Neuronal stem cell (in vitro differentiated cells): ENCODE results near the gene IFI44L.

ENCODE experiments used
- DNase-seq: peaks from one replicate; pipeline ENCODE4 v3.0.0-alpha.2; 2013; ENCODE audit warnings: low spot score
- H2AFZ ChIP-seq: one replicate; pipeline ENCODE4 v1.6.1; 2013; ENCODE audit warnings: mild to moderate bottlenecking, low read length, inconsistent platforms
- H2AK5ac ChIP-seq: 2 replicates; pipeline ENCODE4 v1.6.1; 2013; ENCODE audit warnings: low read depth, mild to moderate bottlenecking, inconsistent platforms, low read length, moderate library complexity, mixed read lengths
- H2BK120ac ChIP-seq: 2 replicates; pipeline ENCODE4 v1.6.1; 2013; ENCODE audit warnings: low read depth, mild to moderate bottlenecking, inconsistent platforms, low read length, moderate library complexity, mixed read lengths
- H2BK12ac ChIP-seq: one replicate; pipeline ENCODE4 v1.6.1; 2013; ENCODE audit warnings: low read length, inconsistent platforms
- H2BK15ac ChIP-seq: 2 replicates; pipeline ENCODE4 v1.6.1; 2013; ENCODE audit warnings: mild to moderate bottlenecking, low read length, inconsistent platforms, mixed read lengths
- H2BK5ac ChIP-seq: one replicate; pipeline ENCODE4 v1.6.1; 2013; ENCODE audit warnings: inconsistent platforms, mild to moderate bottlenecking, low read length, moderate library complexity
- H3K14ac ChIP-seq: one replicate; pipeline ENCODE4 v1.6.1; 2013; ENCODE audit warnings: low read length, inconsistent platforms
- H3K18ac ChIP-seq: 2 replicates; pipeline ENCODE4 v1.6.1; 2013; ENCODE audit warnings: low read length, inconsistent platforms
- H3K23ac ChIP-seq: 2 replicates; pipeline ENCODE4 v1.6.1; 2013; ENCODE audit warnings: low read depth, mild to moderate bottlenecking, mixed read lengths, low read length, inconsistent platforms; ENCODE audit not compliant: poor library complexity
- H3K27ac ChIP-seq: replicated peaks from 3 replicates; pipeline ENCODE4 v1.5.1; 2013; ENCODE audit warnings: low read length, inconsistent platforms
- H3K27me3 ChIP-seq, 3 experiments: 2 replicates each; pipeline ENCODE4 v1.6.1; 2013; ENCODE audit warnings: low read length in 3 of 3, mild to moderate bottlenecking in 2 of 3, inconsistent platforms in 1 of 3, low read depth in 1 of 3, mixed read lengths in 1 of 3, moderate library complexity in 1 of 3; ENCODE audit not compliant: control insufficient read depth in 3 of 3, insufficient read depth in 3 of 3
- H3K36me3 ChIP-seq, 2 donors: replicated peaks in 1 of 2; 2 replicates each; pipeline ENCODE4 v1.6.1; 2013; ENCODE audit warnings: low read length in 2 of 2; ENCODE audit not compliant: control insufficient read depth in 2 of 2, insufficient read depth in 2 of 2
- H3K4ac ChIP-seq: 2 replicates; pipeline ENCODE4 v1.6.1; 2013; ENCODE audit warnings: inconsistent platforms, mild to moderate bottlenecking, low read length, moderate library complexity
- H3K4me1 ChIP-seq, 2 donors: 1 replicate in 1 of 2; 2 replicates in 1 of 2; pipeline ENCODE4 v1.6.1; 2013; ENCODE audit warnings: low read length in 2 of 2, low read depth in 1 of 2; ENCODE audit not compliant: control insufficient read depth in 2 of 2, insufficient read depth in 1 of 2
- H3K4me2 ChIP-seq: one replicate; pipeline ENCODE4 v1.6.1; 2013; ENCODE audit warnings: mild to moderate bottlenecking, low read length, inconsistent platforms; ENCODE audit not compliant: insufficient read depth, poor library complexity, severe bottlenecking
- H3K4me3 ChIP-seq, 2 donors: 2 replicates each; pipeline ENCODE4 v1.5.1; 2013; ENCODE audit warnings: low read length in 2 of 2, mild to moderate bottlenecking in 2 of 2, inconsistent platforms in 1 of 2, moderate library complexity in 1 of 2
- H3K79me1 ChIP-seq: one replicate; pipeline ENCODE4 v1.6.1; 2013; ENCODE audit warnings: low read depth, mild to moderate bottlenecking, inconsistent platforms, low read length, moderate library complexity
- H3K9ac ChIP-seq: one replicate; pipeline ENCODE4 v1.6.1; 2013; ENCODE audit warnings: mild to moderate bottlenecking, low read depth, low read length, inconsistent platforms; ENCODE audit not compliant: poor library complexity
- H3K9me3 ChIP-seq, 2 donors: replicated peaks in 1 of 2; 2 replicates each; pipeline versions ENCODE3 to v1.6.1; 2013; ENCODE audit warnings: low read length in 2 of 2, mild to moderate bottlenecking in 2 of 2, inconsistent platforms in 1 of 2, low read depth in 1 of 2, mixed read lengths in 1 of 2, moderate library complexity in 1 of 2; ENCODE audit not compliant: control insufficient read depth in 2 of 2, insufficient read depth in 1 of 2
- H4K8ac ChIP-seq: one replicate; pipeline ENCODE4 v1.6.1; 2013; ENCODE audit warnings: low read depth, mild to moderate bottlenecking, inconsistent platforms, low read length, moderate library complexity
- H4K91ac ChIP-seq: one replicate; pipeline ENCODE4 v1.6.1; 2013; ENCODE audit warnings: low read length, low read depth, mild to moderate bottlenecking, inconsistent platforms; ENCODE audit not compliant: poor library complexity
- WGBS, 2 donors: extraction: QIAGEN DNeasy Blood & Tissue Kit; methylation state at CpG; one replicate each; pipeline ENCODE4 v1.1.7; 2013; ENCODE audit warnings: missing lambda C conversion rate in 2 of 2, mixed read lengths in 1 of 2; ENCODE audit not compliant: insufficient read length in 2 of 2, insufficient replicate concordance in 1 of 2; ENCODE audit errors: extremely low coverage in 2 of 2; 5-methylcytosine and 5-hydroxymethylcytosine counted together

IFI44L gene

GRCh38 chr1:78672428-78672827, 52.2 kb downstream of the IFI44L start:
- Histone ChIP-seq H3K4me2 (no peak overlapping the region), H2BK120ac (no peak overlapping the region), H2BK5ac (no peak overlapping the region), H3K27ac (no peak overlapping the region), H2AFZ (no peak overlapping the region), H3K18ac (no peak overlapping the region), H2BK12ac (no peak overlapping the region), H3K27me3 (no peaks in the 10 kb centered on the region), H3K9me3 (no peaks in the 10 kb centered on the region), H2AK5ac (no peak overlapping the region), H3K9ac (peak overlapping the region; percentile 54), H2BK15ac (peak overlapping the region; percentile 0), H3K36me3 (no peaks in the 10 kb centered on the region), H3K14ac (no peak overlapping the region), H4K91ac (no peak overlapping the region), H3K4ac (no peak overlapping the region), H3K79me1 (no peaks in the 10 kb centered on the region), H3K4me1 (peaks cover 0 to 6% of the 10 kb centered on the region in 2 donors), H4K8ac (no peak overlapping the region), H3K23ac (no peak overlapping the region), H3K4me3 (no peak overlapping the region)
- no CpG with 5 or more reads among the region's 1 CpG for WGBS, 2 donors
- no peak for DNase-seq

- DNase-seq, result no peak
Observed at GRCh38 chr1:78673120-78673519, 52.9 kb downstream of the IFI44L start.

DNA sequence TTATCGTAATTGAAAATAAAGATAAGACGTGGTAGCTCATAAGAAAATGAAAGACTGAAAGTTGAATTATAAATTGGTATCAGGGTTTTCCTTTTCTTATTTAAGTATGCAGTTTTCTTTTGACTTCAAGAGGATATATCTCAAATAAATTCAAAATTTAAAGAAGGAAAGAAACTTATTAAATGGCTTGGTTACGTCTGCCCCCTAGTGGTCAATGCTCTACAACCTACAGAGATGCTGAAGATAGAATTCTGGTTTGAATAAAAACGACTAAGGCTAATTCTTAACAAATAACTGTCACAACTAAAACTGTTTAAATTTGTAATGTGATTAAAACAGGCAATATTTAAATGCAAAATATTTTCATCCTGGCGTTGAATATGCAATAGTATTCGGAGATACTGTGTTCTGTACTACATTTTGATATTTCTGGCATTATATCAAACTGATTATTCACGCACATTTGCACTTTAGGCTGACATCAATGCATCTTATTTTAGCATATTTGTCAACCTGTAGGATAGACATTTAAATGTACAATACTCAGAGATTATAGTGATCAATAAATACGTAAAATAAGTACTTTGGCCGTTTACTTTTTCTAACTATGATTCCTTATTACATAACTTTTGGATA, 56.2 kb downstream of the IFI44L start:
- no peak overlapping the region for H3K27ac ChIP-seq
- H2BK15ac ChIP-seq, result no peak overlapping the region
- H3K4me1 ChIP-seq, result peaks cover 0 to 6% of the 10 kb centered on the region in 2 donors
- no peak overlapping the region for H3K4me3 ChIP-seq
- no peaks in the 10 kb centered on the region for H3K9me3 ChIP-seq
- H3K79me1 ChIP-seq, result no peaks in the 10 kb centered on the region
- no peak overlapping the region for H4K8ac ChIP-seq
- H3K36me3 ChIP-seq, result no peaks in the 10 kb centered on the region
- no peak overlapping the region for H3K9ac ChIP-seq
- H2AK5ac ChIP-seq, result no peak overlapping the region
- H3K27me3 ChIP-seq, result no peaks in the 10 kb centered on the region
- H3K23ac ChIP-seq, result no peak overlapping the region
- no peak overlapping the region for H4K91ac ChIP-seq
- no peak overlapping the region for H3K18ac ChIP-seq
- no peak overlapping the region for H2AFZ ChIP-seq
- H2BK120ac ChIP-seq, result no peak overlapping the region
- peak; percentile 51 for DNase-seq
- no peak overlapping the region for H3K14ac ChIP-seq
- no peak overlapping the region for H3K4ac ChIP-seq
- H2BK12ac ChIP-seq, result no peak overlapping the region
- WGBS, 2 donors, result 100% methylated on average over 2 of the region's 9 CpGs; no CpG with 5 or more reads in 1 of the 2 donors
- no peak overlapping the region for H2BK5ac ChIP-seq
- no peak overlapping the region for H3K4me2 ChIP-seq

More at GRCh38 chr1:78673120-78673519, 52.9 kb downstream of the IFI44L start:
- Histone ChIP-seq H3K27ac (no peak overlapping the region), H4K8ac (no peak overlapping the region), H4K91ac (no peak overlapping the region), H3K9me3 (no peaks in the 10 kb centered on the region), H3K36me3 (no peaks in the 10 kb centered on the region), H2AK5ac (no peak overlapping the region), H3K4me2 (no peak overlapping the region), H2BK120ac (no peak overlapping the region), H2BK5ac (no peak overlapping the region), H3K14ac (no peak overlapping the region), H3K4ac (no peak overlapping the region), H3K9ac (no peak overlapping the region), H3K4me3 (no peak overlapping the region), H3K27me3 (no peaks in the 10 kb centered on the region), H2BK15ac (no peak overlapping the region), H3K79me1 (no peaks in the 10 kb centered on the region), H2BK12ac (no peak overlapping the region), H2AFZ (no peak overlapping the region), H3K18ac (no peak overlapping the region), H3K23ac (no peak overlapping the region), H3K4me1 (peaks cover 0 to 6% of the 10 kb centered on the region in 2 donors)
- no CpG with 5 or more reads among the region's 5 CpGs for WGBS, 2 donors

- WGBS, 2 donors, result no CpG with 5 or more reads among the region's 3 CpGs
- H3K4me2 ChIP-seq, result no peak overlapping the region
- H3K23ac ChIP-seq, result no peak overlapping the region
- no peak overlapping the region for H2BK5ac ChIP-seq
- H3K4me3 ChIP-seq, result no peak overlapping the region
- H3K4ac ChIP-seq, result no peak overlapping the region
- H3K14ac ChIP-seq, result no peak overlapping the region
- no peak overlapping the region for H3K9ac ChIP-seq
- no peak overlapping the region for H2BK12ac ChIP-seq
- H3K9me3 ChIP-seq, result no peaks in the 10 kb centered on the region
- H3K79me1 ChIP-seq, result no peaks in the 10 kb centered on the region
- H2BK15ac ChIP-seq, result no peak overlapping the region
- no peak overlapping the region for H2AK5ac ChIP-seq
- H3K36me3 ChIP-seq, result no peaks in the 10 kb centered on the region
- H3K4me1 ChIP-seq, result peaks cover 0 to 6% of the 10 kb centered on the region in 2 donors
- DNase-seq, result no peak
- H2AFZ ChIP-seq, result no peak overlapping the region
- H3K27ac ChIP-seq, result no peak overlapping the region
- no peak overlapping the region for H4K91ac ChIP-seq
- no peak overlapping the region for H2BK120ac ChIP-seq
- H4K8ac ChIP-seq, result no peak overlapping the region
- H3K27me3 ChIP-seq, result no peaks in the 10 kb centered on the region
- H3K18ac ChIP-seq, result no peak overlapping the region
Observed at GRCh38 chr1:78676993-78677392, 56.7 kb downstream of the IFI44L start.
